CD14-positive monocyte (primary cell): ENCODE data around the gene GRHPR. TPM values are rescaled to one million over a fixed set of nuclear protein-coding genes. Genes with fewer than 3 reads are reported as not detected.

Experiments
- DNase-seq, 3 donors: peaks; one replicate each; pipeline ENCODE4 v3.0.0-alpha.2; 2011 to 2022
- H2AFZ ChIP-seq: 2 replicates; pipeline ENCODE4 v1.6.0; 2012; ENCODE audit warnings: mild to moderate bottlenecking, low read depth, low read length, inconsistent platforms; ENCODE audit not compliant: insufficient read depth, poor library complexity, severe bottlenecking
- H3K27ac ChIP-seq, 2 donors: 1 replicate in 1 of 2; 2 replicates in 1 of 2; pipeline ENCODE4 v1.5.1; 2012 to 2013; ENCODE audit warnings: low read length in 2 of 2, control low read depth in 1 of 2, inconsistent platforms in 1 of 2, low read depth in 1 of 2, mild to moderate bottlenecking in 1 of 2
- H3K27me3 ChIP-seq, 2 donors: one replicate each; pipeline versions ENCODE4 v1.6.0 to v1.6.1; 2011 to 2013; ENCODE audit warnings: low read length in 2 of 2; ENCODE audit not compliant: control insufficient read depth in 2 of 2, insufficient read depth in 2 of 2
- H3K36me3 ChIP-seq, 2 donors: replicated peaks in 1 of 2; 1 replicate in 1 of 2; 2 replicates in 1 of 2; pipeline versions ENCODE4 v1.5.1 to v1.6.1; 2012 to 2013; ENCODE audit warnings: low read length in 2 of 2, control low read depth in 1 of 2, inconsistent platforms in 1 of 2, mild to moderate bottlenecking in 1 of 2; ENCODE audit not compliant: insufficient read depth in 2 of 2, control insufficient read depth in 1 of 2
- H3K4me1 ChIP-seq, 2 donors: 1 replicate in 1 of 2; 2 replicates in 1 of 2; pipeline versions ENCODE4 v1.5.1 to v1.6.1; 2012 to 2013; ENCODE audit warnings: low read length in 2 of 2, control low read depth in 1 of 2, inconsistent platforms in 1 of 2, mild to moderate bottlenecking in 1 of 2, moderate library complexity in 1 of 2; ENCODE audit not compliant: insufficient read depth in 2 of 2, control insufficient read depth in 1 of 2
- H3K4me2 ChIP-seq: replicated peaks from 2 replicates; pipeline ENCODE3; 2012; ENCODE audit warnings: low read length, moderate library complexity, mild to moderate bottlenecking; ENCODE audit not compliant: poor library complexity, severe bottlenecking; ENCODE audit errors: extremely low read depth
- H3K4me3 ChIP-seq, 3 experiments: fragments of 200-600 bp in 1 of 3; sonication (generic) in 1 of 3; replicated peaks in 1 of 3; 1 replicate in 2 of 3; 2 replicates in 1 of 3; pipeline ENCODE4 v1.5.1; 2011 to 2013; ENCODE audit warnings: low read length in 3 of 3, mild to moderate bottlenecking in 3 of 3, control low read depth in 2 of 3, low read depth in 2 of 3, inconsistent platforms in 1 of 3, moderate library complexity in 1 of 3
- H3K79me2 ChIP-seq: 2 replicates; pipeline ENCODE4 v1.6.0; 2012; ENCODE audit warnings: mild to moderate bottlenecking, control low read depth, inconsistent platforms, low read length, moderate library complexity; ENCODE audit not compliant: insufficient read depth
- H3K9ac ChIP-seq: 2 replicates; pipeline ENCODE4 v1.6.0; 2017; ENCODE audit warnings: low read length, mild to moderate bottlenecking; ENCODE audit not compliant: insufficient read depth, poor library complexity, severe bottlenecking
- H3K9me3 ChIP-seq, 2 donors: replicated peaks in 1 of 2; 1 replicate in 1 of 2; 2 replicates in 1 of 2; pipeline versions ENCODE4 v1.5.1 to v1.6.1; 2012 to 2013; ENCODE audit warnings: low read length in 2 of 2, control low read depth in 1 of 2; ENCODE audit not compliant: control insufficient read depth in 1 of 2, insufficient read depth in 1 of 2
- H4K20me1 ChIP-seq: 2 replicates; pipeline ENCODE4 v1.6.0; 2012; ENCODE audit warnings: mild to moderate bottlenecking, low read length, control low read depth, moderate library complexity; ENCODE audit not compliant: insufficient read depth
- H3K27ac Mint-ChIP-seq, 7 donors: one replicate each; pipeline ENCODE4 v1.8.0; 2020; ENCODE audit warnings: mild to moderate bottlenecking in 7 of 7, mixed read lengths in 7 of 7, moderate library complexity in 6 of 7, inconsistent platforms in 2 of 7
- H3K27me3 Mint-ChIP-seq, 3 donors: one replicate each; pipeline ENCODE4 v1.8.0; 2021 to 2022; ENCODE audit warnings: low read depth in 3 of 3, mild to moderate bottlenecking in 3 of 3, mixed read lengths in 3 of 3, moderate library complexity in 3 of 3, inconsistent platforms in 1 of 3
- H3K36me3 Mint-ChIP-seq, 2 donors: one replicate each; pipeline ENCODE4 v1.8.0; 2020; ENCODE audit warnings: mixed read lengths in 2 of 2, inconsistent platforms in 1 of 2, mild to moderate bottlenecking in 1 of 2
- H3K4me1 Mint-ChIP-seq: one replicate; pipeline ENCODE4 v1.8.0; 2020; ENCODE audit warnings: mild to moderate bottlenecking, mixed read lengths
- H3K4me3 Mint-ChIP-seq, 2 donors: one replicate each; pipeline ENCODE4 v1.8.0; 2020; ENCODE audit warnings: mild to moderate bottlenecking in 2 of 2, mixed read lengths in 2 of 2, moderate library complexity in 1 of 2
- H3K9me3 Mint-ChIP-seq, 7 donors: one replicate each; pipeline ENCODE4 v1.8.0; 2020 to 2022; ENCODE audit warnings: mixed read lengths in 7 of 7, mild to moderate bottlenecking in 6 of 7, moderate library complexity in 6 of 7, inconsistent platforms in 2 of 7
- CTCF ChIP-seq: fragments of 200-600 bp; IDR thresholded peaks from one replicate; pipeline ENCODE4 v1.8.0; 2022; ENCODE audit warnings: antibody characterized with exemption, mild to moderate bottlenecking
- WGBS: methylation state at CpG from one replicate; pipeline ENCODE4 v1.1.5; 2013; ENCODE audit warnings: missing lambda C conversion rate; ENCODE audit not compliant: insufficient coverage; 5-methylcytosine and 5-hydroxymethylcytosine counted together
- intact Hi-C, 2 donors: fragments of 100-400 bp; cut with micrococcal nuclease; formaldehyde crosslinking; loops; one replicate each; pipeline versions ENCODE4 v1.15.0 to v1.15.1; 2023
- polyA plus RNA-seq, 3 donors: library from polyadenylated mRNA; depleted of rRNA in 1 of 3; unstranded in 2 of 3; stranded (reverse) in 1 of 3; fragments of 300-500 nt in 2 of 3; fragments of >200 nt in 1 of 3; fragmentation: Illumina TruSeq in 2 of 3; gene quantifications; 1 replicate in 2 of 3; 2 replicates in 1 of 3; pipeline ENCODE4 v1.2.3, GENCODE V29; 2012 to 2021

GRHPR gene
- polyA plus RNA-seq, 3 donors: 73.8 to 96.6 (median 80.9) TPM

- Mint-ChIP-seq H3K36me3 (no peaks in the 10 kb centered on the region), H3K27me3 (peaks cover 0 to 4% (median 3%) of the 10 kb centered on the region in 3 donors), H3K27ac (no peak overlapping the region), H3K4me3 (no peak overlapping the region), H3K9me3 (no peaks in the 10 kb centered on the region), H3K4me1 (no peaks in the 10 kb centered on the region)
- WGBS: 97% methylated on average over 8 of the region's 9 CpGs
- no peak for DNase-seq
- no peak overlapping the region for H3K27ac ChIP-seq
- no peak overlapping the region for H2AFZ ChIP-seq
- H3K36me3 ChIP-seq: no peaks in the 10 kb centered on the region
- intact Hi-C loops: no loop called here
- no peak overlapping the region for H3K4me3 ChIP-seq
- no peaks in the 10 kb centered on the region for H4K20me1 ChIP-seq
- TF ChIP-seq CTCF: no peak
- H3K79me2 ChIP-seq: no peaks in the 10 kb centered on the region
- H3K4me1 ChIP-seq: no peaks in the 10 kb centered on the region
- no peaks in the 10 kb centered on the region for H3K27me3 ChIP-seq
- H3K4me2 ChIP-seq: no peak overlapping the region
- H3K9me3 ChIP-seq: no peaks in the 10 kb centered on the region
- no peak overlapping the region for H3K9ac ChIP-seq
Measured at GRCh38 chr9:37404590-37404989, 17.9 kb upstream of the GRHPR start.

DNA sequence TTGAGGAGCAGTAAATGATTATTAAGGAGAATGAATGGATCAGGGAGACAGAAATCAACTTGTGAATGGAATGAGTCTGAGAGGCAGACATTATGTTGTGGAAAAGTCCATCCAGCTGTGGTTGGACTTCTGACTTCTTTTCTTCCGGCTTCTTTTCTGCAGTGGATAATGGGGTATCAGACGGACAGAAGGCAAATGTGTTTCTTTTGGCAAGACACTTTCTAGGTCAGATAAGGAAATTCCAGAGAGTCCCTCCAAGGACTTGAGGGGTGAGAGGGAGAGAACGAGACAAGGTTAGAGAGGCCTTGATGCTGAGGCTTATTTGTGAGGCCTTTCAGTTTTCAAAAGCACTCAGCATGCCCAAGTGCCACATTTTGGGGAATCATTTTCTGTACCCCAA lies 17.1 kb upstream of the GRHPR start:
- Mint-ChIP-seq H3K4me3 (no peak overlapping the region), H3K27ac (no peak overlapping the region), H3K9me3 (no peaks in the 10 kb centered on the region), H3K4me1 (no peaks in the 10 kb centered on the region), H3K27me3 (peaks cover 0 to 6% (median under 1%) of the 10 kb centered on the region in 3 donors), H3K36me3 (no peaks in the 10 kb centered on the region)
- Histone ChIP-seq H3K36me3 (no peaks in the 10 kb centered on the region), H4K20me1 (no peaks in the 10 kb centered on the region), H3K9me3 (no peaks in the 10 kb centered on the region), H3K4me1 (no peaks in the 10 kb centered on the region), H3K4me3 (no peak overlapping the region), H3K27ac (no peak overlapping the region), H3K27me3 (no peaks in the 10 kb centered on the region), H3K79me2 (no peaks in the 10 kb centered on the region), H2AFZ (no peak overlapping the region), H3K9ac (no peak overlapping the region), H3K4me2 (no peak overlapping the region)
- intact Hi-C loops: no loop called here
- no peak for DNase-seq
- no peak for TF ChIP-seq CTCF
- 100% methylated on average over 2 of the region's 3 CpGs for WGBS
